Measurements from ENCODE around the gene TSHZ2. TPM values are rescaled to one million over a fixed set of nuclear protein-coding genes. Genes with fewer than 3 reads are reported as not detected.

The TSHZ2 gene
- total RNA-seq, 4 donors from 2014 or later: 1.9 to 12.9 (median 5.0) TPM

- Histone ChIP-seq H3K27ac (no peak overlapping the region), H3K36me3 (no peaks in the 10 kb centered on the region), H3K4me1 (no peaks in the 10 kb centered on the region), H3K9me3 (no peaks in the 10 kb centered on the region), H3K4me3 (no peak overlapping the region), H3K27me3 (no peaks in the 10 kb centered on the region)
- in situ Hi-C loops (cut with MboI; ENCODE audit: low pct_ligation_motif_present in 1 of 4, low pct_unique_long_range_greater_than_20kb in 1 of 4, low sequenced_read_pairs in 3 of 4): no loop called here
- 47 to 57% methylated on average over 1 to 4 of the region's 4 CpGs for WGBS, 2 donors (ENCODE audit: low coverage in 1 of 2)
- TF ChIP-seq CTCF (IDR thresholded peaks at IDR 0.05): no peak
- TF ChIP-seq POLR2AphosphoS5 (IDR thresholded peaks at IDR 0.05): no peak
- TF ChIP-seq EP300 (IDR thresholded peaks at IDR 0.05; ENCODE audit: low read depth): no peak
- no peak for TF ChIP-seq POLR2A (IDR thresholded peaks at IDR 0.05)
- no peak for DNase-seq
- intact Hi-C loops (cut with DNase I; ENCODE audit: low total_unique reads): no loop called here
Observed at GRCh38 chr20:53299831-53300230, 327.7 kb downstream of the TSHZ2 start.

- TF ChIP-seq POLR2AphosphoS5 (IDR thresholded peaks at IDR 0.05): no peak
- TF ChIP-seq POLR2A (IDR thresholded peaks at IDR 0.05): no peak
- TF ChIP-seq EP300 (IDR thresholded peaks at IDR 0.05; ENCODE audit: low read depth): no peak
- TF ChIP-seq CTCF (IDR thresholded peaks at IDR 0.05): no peak
- no peaks in the 10 kb centered on the region for H3K4me1 ChIP-seq
- DNase-seq: no peak
- intact Hi-C loops (cut with DNase I; ENCODE audit: low total_unique reads) (no loop called here), in situ Hi-C loops (cut with MboI; ENCODE audit: low pct_ligation_motif_present in 1 of 4, low pct_unique_long_range_greater_than_20kb in 1 of 4, low sequenced_read_pairs in 3 of 4) (no loop called here)
- H3K4me3 ChIP-seq: no peak overlapping the region
- no peaks in the 10 kb centered on the region for H3K27me3 ChIP-seq
- 94 to 95% methylated on average over 10 to 13 of the region's 13 CpGs for WGBS, 2 donors (ENCODE audit: low coverage in 1 of 2)
- H3K9me3 ChIP-seq: no peaks in the 10 kb centered on the region
- no peak overlapping the region for H3K27ac ChIP-seq
- H3K36me3 ChIP-seq: no peaks in the 10 kb centered on the region
Observed at GRCh38 chr20:53301869-53302268, 329.7 kb downstream of the TSHZ2 start.

DNA sequence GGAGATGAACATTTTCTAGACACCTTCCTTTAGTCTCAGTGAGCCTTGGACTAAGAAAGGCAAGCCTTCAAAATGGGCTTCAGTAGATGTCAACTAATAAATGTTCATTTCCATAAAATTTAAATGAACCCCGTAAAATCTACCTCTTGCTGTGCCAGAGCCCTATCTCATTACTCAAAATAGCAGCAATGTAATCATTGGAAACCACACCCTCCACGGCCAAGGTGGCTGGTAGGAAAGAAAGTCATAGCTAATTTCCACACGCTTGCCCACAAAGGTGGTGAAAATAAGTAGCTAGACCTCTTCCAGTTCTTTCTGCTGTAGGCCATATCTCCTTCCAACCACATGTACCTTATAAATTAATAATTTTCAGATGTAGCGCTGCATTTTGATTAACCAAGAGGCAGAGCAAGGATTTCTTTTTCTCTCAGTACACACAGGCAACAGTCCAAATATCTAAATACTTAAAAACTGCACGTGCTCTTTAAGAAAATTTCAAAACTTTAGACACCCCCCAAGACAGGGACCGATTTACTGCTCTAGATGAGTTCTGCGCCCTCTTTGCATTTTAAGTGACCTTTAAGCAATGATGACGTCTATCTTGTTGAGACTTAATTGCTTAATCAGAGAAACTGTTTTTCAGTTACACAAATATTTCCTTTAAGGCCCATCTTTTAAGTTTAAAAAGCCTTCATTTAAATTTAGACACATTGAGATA lies 330.7 kb downstream of the TSHZ2 start:
- no peak overlapping the region for H3K4me3 ChIP-seq
- no peaks in the 10 kb centered on the region for H3K36me3 ChIP-seq
- DNase-seq: no peak
- intact Hi-C loops (cut with DNase I; ENCODE audit: low total_unique reads): no loop called here
- no peaks in the 10 kb centered on the region for H3K27me3 ChIP-seq
- H3K9me3 ChIP-seq: no peaks in the 10 kb centered on the region
- TF ChIP-seq EP300 (IDR thresholded peaks at IDR 0.05; ENCODE audit: low read depth): no peak
- TF ChIP-seq POLR2A (IDR thresholded peaks at IDR 0.05): no peak
- TF ChIP-seq CTCF (IDR thresholded peaks at IDR 0.05): no peak
- TF ChIP-seq POLR2AphosphoS5 (IDR thresholded peaks at IDR 0.05): no peak
- H3K27ac ChIP-seq: no peak overlapping the region
- 70 to 74% methylated on average over 6 to 8 of the region's 8 CpGs for WGBS, 2 donors (ENCODE audit: low coverage in 1 of 2)
- no peaks in the 10 kb centered on the region for H3K4me1 ChIP-seq
- in situ Hi-C loops (cut with MboI; ENCODE audit: low pct_ligation_motif_present in 1 of 4, low pct_unique_long_range_greater_than_20kb in 1 of 4, low sequenced_read_pairs in 3 of 4): no loop called here

GRCh38 chr20:53303413-53303760 lies 331.2 kb downstream of the TSHZ2 start:
- Histone ChIP-seq H3K27ac (no peak overlapping the region), H3K27me3 (no peaks in the 10 kb centered on the region), H3K4me3 (no peak overlapping the region), H3K9me3 (no peaks in the 10 kb centered on the region), H3K4me1 (no peaks in the 10 kb centered on the region), H3K36me3 (no peaks in the 10 kb centered on the region)
- DNase-seq: no peak
- in situ Hi-C loops (cut with MboI; ENCODE audit: low pct_ligation_motif_present in 1 of 4, low pct_unique_long_range_greater_than_20kb in 1 of 4, low sequenced_read_pairs in 3 of 4): no loop called here
- WGBS, 2 donors (ENCODE audit: low coverage in 1 of 2): 59 to 74% methylated on average over 4 of the region's 4 CpGs
- TF ChIP-seq POLR2AphosphoS5 (IDR thresholded peaks at IDR 0.05) (no peak), EP300 (IDR thresholded peaks at IDR 0.05; ENCODE audit: low read depth) (no peak), CTCF (IDR thresholded peaks at IDR 0.05) (no peak), POLR2A (IDR thresholded peaks at IDR 0.05) (no peak)
- intact Hi-C loops (cut with DNase I; ENCODE audit: low total_unique reads): no loop called here
